Measurements from ENCODE around the gene TBCE.
A peak's percentile ranks its signal among the peaks of the same experiment; 100 is the strongest.
"Not testable (repeated sequence)": the region's sequence is repeated elsewhere in the genome, so short reads cannot be mapped to it uniquely, and the experiment has no call there.

TBCE gene

GRCh38 chr1:235357485-235358373 lies 9.5 kb upstream of the TBCE start:
- no peak for DNase-seq

DNA sequence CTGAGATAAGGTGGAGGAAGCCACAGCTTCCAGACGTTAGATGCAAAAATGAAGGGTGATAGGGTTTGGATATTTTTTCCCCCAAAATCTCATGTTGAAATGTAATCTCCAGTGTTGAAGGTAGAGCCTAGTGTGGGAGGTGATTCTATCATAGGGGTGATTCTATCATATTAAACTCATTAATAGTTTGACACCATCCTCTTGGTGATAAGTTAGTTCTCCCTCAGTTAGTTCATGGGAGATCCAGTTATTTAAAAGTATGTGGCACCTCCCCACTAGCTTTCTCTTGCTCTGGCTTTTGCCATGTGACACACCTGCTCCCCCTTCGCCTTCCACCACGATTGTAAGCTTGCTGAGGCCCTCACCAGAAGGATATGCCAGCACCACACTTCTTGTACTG lies 8.3 kb upstream of the TBCE start:
- no peak for DNase-seq

DNA sequence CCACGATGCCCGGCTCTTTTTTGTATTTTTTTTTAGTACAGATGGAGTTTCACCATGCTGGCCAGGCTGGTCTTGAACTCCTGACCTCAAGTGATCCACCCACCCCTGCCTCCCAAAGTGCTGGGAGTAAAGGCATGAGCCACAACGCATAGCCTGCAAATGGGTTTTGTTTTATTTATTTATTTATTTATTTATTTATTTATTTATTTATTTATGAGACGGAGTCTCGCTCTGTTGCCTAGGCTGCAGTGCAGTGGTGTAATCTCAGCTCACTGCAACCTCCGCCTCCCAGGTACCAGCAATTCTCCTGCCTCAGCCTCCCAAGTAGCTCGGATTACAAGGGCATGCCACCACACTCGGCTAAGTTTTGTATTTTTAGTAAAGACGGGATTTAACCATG lies 3.0 kb upstream of the TBCE start:
- not testable (repeated sequence) for DNase-seq

- no peak for DNase-seq
Measured at GRCh38 chr1:235366286-235366685, 941 bp upstream of the TBCE start.

- DNase-seq = no peak
Measured at GRCh38 chr1:235368428-235368827, 1.2 kb downstream of the TBCE start.

DNA sequence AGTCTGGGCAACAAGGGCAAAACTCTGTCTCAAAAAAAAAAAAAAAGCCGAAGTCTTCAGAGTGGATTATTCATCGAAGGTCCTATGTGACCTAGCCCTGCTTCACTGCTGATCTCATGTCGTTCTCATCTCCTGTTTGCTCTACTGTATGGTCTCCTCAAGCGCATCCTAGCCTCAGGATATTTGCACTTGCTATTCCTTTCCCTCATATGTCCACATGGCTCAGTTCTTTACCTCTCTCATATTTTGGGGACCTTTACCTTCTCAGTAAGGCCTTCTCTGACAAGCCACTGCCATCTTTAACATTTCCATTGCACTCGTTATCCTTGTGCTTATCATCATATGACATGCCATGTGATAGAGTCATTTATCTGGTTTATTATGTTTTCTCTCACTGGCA lies 2.6 kb downstream of the TBCE start:
- DNase-seq = no peak

DNA sequence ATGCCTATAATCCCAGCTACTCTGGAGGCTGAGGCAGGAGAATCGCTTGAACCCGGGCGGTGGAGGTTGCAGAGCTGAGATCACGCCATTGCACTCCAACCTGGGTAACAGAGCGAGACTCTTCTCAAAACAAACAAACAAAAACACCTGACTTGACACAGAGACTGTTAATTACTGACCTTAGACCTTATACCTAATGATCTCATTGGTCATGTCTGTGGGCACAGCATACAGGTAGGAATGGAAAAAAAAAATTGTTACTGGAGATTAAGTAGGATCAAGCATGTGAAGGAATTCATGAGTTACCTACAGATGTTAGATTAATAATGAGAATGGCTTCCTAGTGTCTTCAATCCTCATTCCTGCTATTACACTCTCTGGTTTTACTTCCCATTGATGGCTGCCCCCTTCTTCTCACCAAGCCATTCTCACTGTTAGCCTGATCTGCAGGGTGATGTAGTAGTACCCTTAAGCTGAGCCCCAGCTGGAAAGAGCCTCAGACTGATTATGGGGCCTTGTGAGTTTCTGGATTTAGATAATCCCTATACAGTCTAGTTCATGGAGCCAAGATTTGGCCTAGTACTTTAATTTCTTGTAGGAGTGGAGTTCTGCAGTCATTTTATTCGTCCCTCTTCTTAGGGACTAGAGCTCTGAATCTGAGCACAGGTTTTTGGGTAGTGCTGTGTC lies 8.8 kb downstream of the TBCE start:
- DNase-seq = no peak

DNA sequence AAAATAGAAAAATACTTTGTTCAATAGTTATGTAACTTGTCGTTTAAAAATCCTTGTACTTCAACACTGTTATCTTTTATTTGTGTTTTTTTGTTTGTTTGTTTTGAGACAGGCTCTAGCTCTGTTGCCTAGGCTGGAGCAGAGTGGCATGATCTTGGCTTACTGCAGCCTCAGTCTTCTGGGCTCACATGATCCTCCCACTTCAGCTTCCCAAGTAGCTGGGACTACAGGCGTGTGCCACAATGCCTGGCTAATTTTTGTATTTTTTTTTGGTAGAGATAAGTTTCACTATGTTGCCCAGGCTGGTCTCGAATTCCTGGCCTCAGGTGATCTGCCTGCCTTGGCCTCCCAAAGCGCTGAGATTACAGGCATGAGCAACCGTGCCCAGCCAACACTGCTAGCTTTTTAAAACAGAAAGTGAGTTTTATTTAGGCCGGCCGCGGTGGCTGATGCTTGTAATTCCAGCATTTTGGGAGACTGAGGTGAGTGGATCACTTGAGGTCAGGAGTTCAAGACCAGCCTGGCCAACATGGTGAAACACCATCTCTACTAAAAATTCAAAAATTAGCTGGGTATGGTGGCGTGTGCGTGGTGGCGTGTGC lies 11.0 kb downstream of the TBCE start:
- not testable (repeated sequence) for DNase-seq

DNA sequence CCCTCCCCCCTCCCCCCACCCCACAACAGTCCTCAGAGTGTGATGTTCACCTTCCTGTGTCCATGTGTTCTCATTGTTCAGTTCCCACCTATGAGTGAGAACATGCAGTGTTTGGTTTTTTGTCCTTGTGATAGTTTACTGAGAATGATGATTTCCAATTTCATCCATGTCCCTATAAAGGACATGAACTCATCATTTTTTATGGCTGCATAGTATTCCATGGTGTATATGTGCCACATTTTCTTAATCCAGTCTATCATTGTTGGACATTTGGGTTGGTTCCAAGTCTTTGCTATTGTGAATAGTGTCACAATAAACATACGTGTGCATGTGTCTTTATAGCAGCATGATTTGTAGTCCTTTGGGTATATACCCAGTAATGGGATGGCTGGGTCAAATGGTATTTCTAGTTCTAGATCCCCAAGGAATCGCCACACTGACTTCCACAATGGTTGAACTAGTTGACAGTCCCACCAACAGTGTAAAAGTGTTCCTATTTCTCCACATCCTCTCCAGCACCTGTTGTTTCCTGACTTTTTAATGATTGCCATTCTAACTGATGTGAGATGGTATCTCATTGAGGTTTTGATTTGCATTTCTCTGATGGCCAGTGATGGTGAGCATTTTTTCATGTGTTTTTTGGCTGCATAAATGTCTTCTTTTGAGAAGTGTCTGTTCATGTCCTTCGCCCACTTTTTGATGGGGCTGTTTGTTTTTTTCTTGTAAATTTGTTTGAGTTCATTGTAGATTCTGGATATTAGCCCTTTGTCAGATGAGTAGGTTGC lies 14.9 kb downstream of the TBCE start:
- DNase-seq = not testable (repeated sequence)

DNA sequence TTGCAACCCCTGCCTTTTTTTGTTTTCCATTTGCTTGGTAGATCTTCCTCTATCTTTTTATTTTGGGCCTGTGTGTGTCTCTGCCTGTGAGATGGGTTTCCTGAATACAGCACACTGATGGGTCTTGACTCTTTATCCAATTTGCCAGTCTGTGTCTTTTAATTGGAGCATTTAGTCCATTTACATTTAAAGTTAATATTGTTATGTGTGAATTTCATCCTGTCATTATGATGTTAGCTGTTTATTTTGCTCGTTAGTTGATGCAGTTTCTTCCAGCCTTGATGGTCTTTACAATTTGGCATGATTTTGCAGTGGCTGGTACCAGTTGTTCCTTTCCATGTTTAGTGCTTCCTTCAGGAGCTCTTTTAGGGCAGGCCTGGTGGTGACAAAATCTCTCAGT lies 18.4 kb downstream of the TBCE start:
- DNase-seq = not testable (repeated sequence)

- no peak for DNase-seq
Measured at GRCh38 chr1:235391874-235392273, 24.6 kb downstream of the TBCE start.

- DNase-seq = no peak
Measured at GRCh38 chr1:235397733-235398132, 30.5 kb downstream of the TBCE start.

- no peak for DNase-seq
Measured at GRCh38 chr1:235399661-235400060, 32.4 kb downstream of the TBCE start.

- no peak for DNase-seq
Measured at GRCh38 chr1:235401251-235401650, 34.0 kb downstream of the TBCE start.

- DNase-seq = no peak
Measured at GRCh38 chr1:235402457-235403200, 35.4 kb downstream of the TBCE start.

- DNase-seq = no peak
Measured at GRCh38 chr1:235403593-235403992, 36.4 kb downstream of the TBCE start.

DNA sequence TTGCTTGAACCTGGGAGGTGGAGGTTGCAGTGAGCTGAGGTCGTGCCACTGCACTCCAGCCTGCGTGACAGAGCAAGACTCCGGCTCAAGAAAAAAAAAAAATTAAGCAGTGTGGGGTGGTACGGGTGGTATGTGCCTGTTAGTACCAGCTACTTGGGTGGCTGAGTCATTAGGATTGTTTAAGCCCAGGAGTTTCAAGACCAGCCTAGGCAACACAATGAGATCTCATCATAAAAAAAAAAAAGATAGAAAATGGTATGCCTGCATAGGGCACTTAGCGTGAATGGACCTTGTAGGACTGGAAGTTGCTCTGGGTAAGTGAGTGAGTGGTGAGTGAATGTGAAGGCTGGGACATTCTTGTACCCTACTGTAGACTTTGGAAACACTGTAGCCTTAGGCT lies 37.0 kb downstream of the TBCE start:
- no peak for DNase-seq

- peak; percentile 47 for DNase-seq
Measured at GRCh38 chr1:235407419-235407818, 40.2 kb downstream of the TBCE start.

DNA sequence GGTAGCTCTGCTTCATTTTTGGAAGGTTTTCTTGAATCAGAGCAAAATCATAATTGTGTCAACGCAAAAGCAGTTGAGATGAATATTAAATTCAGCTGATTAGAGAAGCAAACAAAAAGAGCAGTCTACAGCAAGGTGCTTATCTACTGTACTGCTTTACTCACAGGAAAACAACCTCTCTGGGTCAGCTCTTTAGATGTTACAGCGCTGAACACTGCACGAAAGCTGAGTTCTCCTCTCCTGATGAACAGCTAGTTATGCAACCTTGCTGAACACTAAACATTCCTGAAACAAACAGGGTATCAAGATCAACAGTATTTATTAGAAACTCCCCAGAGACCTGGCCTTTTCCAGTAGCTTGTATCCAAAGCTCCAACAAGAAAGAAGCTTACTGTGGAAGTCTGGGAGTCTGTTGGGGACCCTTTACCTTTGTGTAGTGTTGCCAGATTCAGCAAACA lies 41.3 kb downstream of the TBCE start:
- no peak for DNase-seq

DNA sequence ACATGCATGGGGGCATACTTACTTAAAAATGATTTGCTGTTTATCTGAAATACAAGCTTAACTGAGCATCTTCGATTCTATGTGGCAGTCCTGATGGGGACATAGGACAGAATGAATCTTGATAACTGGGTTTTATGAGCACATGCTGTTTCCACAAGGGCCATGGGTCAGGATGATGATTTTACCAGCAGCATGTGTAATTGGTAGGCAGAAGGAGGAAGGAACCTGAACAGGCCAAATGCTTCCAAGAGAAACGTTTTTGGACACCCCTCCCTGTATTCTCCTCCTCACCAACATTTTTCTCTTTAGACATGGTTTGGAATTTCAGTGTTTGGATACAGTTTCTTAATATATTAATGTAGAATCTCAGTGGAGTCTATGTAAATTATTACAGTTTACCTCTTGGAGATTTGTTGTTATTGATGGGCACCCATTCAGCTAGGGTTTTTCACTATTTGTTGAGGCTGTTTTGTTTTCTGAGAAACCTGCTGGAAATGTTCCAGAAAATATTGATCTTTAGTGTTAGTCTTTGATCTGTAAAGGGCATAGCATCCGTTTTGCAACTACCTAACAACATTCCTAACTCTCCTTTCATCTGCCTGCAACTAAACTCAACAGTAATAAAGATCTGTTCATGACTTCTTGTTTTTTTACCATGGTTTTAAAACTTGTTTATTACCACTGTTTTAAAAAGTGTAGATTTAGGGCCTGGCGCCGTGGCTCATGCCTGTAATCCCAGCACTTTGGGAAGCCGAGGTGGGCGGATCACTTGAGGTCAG lies 42.0 kb downstream of the TBCE start:
- DNase-seq = no peak

DNA sequence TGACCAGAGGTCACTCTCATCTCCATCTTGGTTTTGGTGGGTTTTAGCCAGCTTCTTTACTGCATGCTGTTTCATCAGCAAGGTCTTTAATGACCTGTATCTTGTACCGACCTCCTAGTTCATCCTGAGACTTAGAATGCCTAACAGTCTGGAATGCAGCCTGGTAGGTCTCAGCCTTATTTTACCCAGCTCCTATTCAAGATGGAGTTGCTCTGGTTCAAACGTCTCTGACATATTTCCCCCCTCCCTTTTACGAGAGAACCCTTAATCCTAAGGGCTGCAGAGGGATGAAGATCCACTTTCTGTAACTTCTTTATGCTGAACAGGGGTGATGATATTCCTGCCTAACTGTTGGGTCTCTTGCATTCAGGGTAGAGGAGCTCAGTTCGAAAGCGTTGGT lies 43.2 kb downstream of the TBCE start:
- no peak for DNase-seq
